OCI-LY7 (cell line): ENCODE data around the gene MYH7.

Experiments
- EZH2phosphoT487 ChIP-seq: fragments of 200-600 bp; sonication (generic); IDR thresholded peaks from 2 replicates; pipeline ENCODE4 v1.6.1; 2018; ENCODE audit warnings: low read depth, borderline replicate concordance, mild to moderate bottlenecking, mixed run types, antibody characterized with exemption, low read length, moderate library complexity, mixed read lengths
- TF ChIP-seq, protein P1 (sequence below): fragments of 200-600 bp; sonication (generic); conservative IDR thresholded peaks from 2 replicates; pipeline ENCODE4 v1.5.1; 2014; ENCODE audit warnings: mild to moderate bottlenecking, antibody characterized with exemption, low read length, moderate library complexity, mixed read lengths

DNA sequence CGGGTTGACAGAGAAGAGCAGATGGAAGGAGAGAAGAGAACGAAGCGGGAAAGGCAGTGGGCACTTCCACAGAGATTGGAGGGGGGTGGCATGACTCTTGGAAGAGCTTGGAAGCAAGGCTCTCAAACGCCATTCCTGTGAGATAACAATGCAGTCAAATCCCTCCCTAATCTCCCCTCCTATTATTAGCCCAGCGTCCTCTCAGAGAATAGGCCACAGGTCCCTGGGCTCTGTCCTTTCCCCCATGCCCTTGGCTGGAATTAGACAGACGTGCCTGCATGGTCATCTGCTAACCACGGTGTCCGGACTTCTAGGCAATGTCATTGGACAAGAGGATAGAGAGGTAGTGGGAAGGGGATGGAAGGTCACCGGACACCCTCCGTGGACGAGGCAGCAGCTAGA lies 8.0 kb upstream of the MYH7 start:
- TF ChIP-seq, protein P1, sequence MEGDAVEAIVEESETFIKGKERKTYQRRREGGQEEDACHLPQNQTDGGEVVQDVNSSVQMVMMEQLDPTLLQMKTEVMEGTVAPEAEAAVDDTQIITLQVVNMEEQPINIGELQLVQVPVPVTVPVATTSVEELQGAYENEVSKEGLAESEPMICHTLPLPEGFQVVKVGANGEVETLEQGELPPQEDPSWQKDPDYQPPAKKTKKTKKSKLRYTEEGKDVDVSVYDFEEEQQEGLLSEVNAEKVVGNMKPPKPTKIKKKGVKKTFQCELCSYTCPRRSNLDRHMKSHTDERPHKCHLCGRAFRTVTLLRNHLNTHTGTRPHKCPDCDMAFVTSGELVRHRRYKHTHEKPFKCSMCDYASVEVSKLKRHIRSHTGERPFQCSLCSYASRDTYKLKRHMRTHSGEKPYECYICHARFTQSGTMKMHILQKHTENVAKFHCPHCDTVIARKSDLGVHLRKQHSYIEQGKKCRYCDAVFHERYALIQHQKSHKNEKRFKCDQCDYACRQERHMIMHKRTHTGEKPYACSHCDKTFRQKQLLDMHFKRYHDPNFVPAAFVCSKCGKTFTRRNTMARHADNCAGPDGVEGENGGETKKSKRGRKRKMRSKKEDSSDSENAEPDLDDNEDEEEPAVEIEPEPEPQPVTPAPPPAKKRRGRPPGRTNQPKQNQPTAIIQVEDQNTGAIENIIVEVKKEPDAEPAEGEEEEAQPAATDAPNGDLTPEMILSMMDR: no peak
- no peak for TF ChIP-seq EZH2phosphoT487
